ENCODE measurements around the gene SH3BP1. TPM values are rescaled to one million over a fixed set of nuclear protein-coding genes. Genes with fewer than 3 reads are reported as not detected.

The SH3BP1 gene
- polyA plus RNA-seq, 2 of the 4 experiments (the other 2 are of a cell fraction), result 1.8 to 2.7 TPM

DNA sequence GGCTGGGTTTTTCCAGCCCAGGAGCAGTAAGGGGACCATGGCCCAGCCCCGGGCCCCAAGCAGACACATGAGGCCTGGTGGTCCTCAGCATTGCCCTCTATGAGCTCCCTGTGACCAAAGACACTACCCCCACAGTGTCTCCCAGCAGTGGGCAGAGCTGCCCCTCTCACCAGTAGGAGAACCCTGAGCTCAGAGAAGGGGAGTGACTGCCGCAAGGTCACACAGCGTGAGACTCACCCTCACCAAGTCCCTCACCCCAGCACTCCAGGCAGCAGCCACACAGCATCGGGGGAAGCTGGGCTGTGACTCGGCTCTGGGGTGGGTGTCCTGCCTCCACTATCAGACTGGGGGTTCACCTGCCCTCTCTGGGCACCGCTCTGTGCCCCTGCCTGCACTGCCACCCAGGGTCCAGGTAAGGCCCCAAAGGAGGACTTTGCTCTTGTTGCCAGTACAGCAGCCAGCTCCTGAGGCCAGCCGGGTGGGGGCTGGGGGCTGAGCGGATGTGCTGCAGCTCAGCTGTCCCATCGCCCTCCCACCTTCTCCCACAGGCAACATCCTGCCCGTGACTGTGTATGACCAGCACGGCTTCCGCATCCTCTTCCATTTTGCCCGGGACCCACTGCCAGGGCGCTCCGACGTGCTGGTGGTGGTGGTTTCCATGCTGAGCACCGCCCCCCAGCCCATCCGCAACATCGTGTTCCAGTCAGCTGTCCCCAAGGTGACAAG lies 7.9 kb upstream of the SH3BP1 start:
- Histone ChIP-seq H3K4me2 (no peak overlapping the region), H3K27ac (no peak overlapping the region), H3K4me1 (no peaks in the 10 kb centered on the region), H3K9me3 (no peaks in the 10 kb centered on the region), H3K4me3 (no peak overlapping the region)
- CTCF ChIA-PET, result interaction anchor here (0.6 to 11.4 kb wide), 10 partner anchors 10 to 161 kb away, joined by 3 to 129 read pairs (median 4); partner anchors contain the start of genes GGA1, SH3BP1 and TRIOBP
- DNase-seq (ENCODE audit: low read depth in 1 of 2, low spot score in 1 of 2) (no peak), ATAC-seq (no peak), FAIRE-seq (no peak)
- WGBS (ENCODE audit: missing lambda C conversion rate), result 97% methylated on average over 11 of the region's 19 CpGs
- POLR2A ChIA-PET, result no interaction called here
- TF ChIP-seq, protein P1, sequence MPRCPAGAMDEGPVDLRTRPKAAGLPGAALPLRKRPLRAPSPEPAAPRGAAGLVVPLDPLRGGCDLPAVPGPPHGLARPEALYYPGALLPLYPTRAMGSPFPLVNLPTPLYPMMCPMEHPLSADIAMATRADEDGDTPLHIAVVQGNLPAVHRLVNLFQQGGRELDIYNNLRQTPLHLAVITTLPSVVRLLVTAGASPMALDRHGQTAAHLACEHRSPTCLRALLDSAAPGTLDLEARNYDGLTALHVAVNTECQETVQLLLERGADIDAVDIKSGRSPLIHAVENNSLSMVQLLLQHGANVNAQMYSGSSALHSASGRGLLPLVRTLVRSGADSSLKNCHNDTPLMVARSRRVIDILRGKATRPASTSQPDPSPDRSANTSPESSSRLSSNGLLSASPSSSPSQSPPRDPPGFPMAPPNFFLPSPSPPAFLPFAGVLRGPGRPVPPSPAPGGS (IDR thresholded peaks at IDR 0.05), result no peak
- TF ChIP-seq NR3C1 (IDR thresholded peaks at IDR 0.05) (no peak), JUN (IDR thresholded peaks at IDR 0.05) (no peak), JUNB (IDR thresholded peaks at IDR 0.05) (no peak), ZFP36 (IDR thresholded peaks at IDR 0.05; ENCODE audit: borderline replicate concordance, partially characterized antibody) (no peak), TP53 (CRISPR knock-in tag; IDR thresholded peaks at IDR 0.05) (no peak), HDAC2 (IDR thresholded peaks at IDR 0.05) (no peak)
- TF ChIP-seq, protein P2, sequence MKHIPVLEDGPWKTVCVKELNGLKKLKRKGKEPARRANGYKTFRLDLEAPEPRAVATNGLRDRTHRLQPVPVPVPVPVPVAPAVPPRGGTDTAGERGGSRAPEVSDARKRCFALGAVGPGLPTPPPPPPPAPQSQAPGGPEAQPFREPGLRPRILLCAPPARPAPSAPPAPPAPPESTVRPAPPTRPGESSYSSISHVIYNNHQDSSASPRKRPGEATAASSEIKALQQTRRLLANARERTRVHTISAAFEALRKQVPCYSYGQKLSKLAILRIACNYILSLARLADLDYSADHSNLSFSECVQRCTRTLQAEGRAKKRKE (CRISPR knock-in tag; IDR thresholded peaks at IDR 0.05; ENCODE audit: low read depth), result no peak

DNA sequence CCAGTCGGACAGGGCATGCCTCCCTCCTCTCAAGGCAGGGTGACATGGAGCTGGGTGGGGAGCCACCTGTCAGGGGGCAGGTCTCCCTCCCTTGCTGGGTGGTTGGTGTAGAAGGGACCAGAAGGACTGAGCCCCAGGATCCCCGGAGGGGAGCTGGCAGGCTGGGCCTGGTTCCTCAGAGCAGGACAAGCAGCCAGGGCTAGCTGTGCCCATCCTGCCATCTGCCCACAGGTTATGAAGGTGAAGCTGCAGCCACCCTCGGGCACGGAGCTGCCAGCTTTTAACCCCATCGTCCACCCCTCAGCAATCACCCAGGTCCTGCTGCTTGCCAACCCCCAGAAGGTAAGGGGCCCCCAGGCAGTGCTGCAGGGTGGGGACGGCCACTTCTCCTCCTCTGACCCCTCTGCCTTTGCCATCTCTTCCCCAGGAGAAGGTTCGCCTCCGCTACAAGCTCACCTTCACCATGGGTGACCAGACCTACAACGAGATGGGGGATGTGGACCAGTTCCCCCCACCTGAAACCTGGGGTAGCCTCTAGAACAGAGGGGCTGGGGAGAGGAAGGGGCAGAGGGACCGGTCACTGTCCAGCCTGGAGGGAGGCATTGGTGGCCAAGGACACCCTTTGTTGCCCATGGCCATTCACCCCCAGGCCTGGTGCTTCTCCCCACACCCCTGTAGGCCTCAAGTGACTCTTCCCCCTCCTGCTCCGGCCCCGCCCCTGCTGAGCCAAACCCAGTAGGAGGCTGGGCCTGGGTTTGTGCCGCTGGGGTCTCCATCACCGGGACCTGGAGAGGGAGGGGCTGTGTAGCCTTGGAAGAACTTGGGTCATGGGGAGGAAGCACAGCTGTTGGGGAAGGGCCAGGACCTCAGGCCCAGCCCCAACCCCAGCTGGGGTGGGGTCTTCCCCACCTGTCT lies 7.0 kb upstream of the SH3BP1 start:
- no peak for TF ChIP-seq ZFP36 (IDR thresholded peaks at IDR 0.05; ENCODE audit: borderline replicate concordance, partially characterized antibody)
- TF ChIP-seq NFE2L2 (conservative IDR thresholded peaks at IDR 0.05; ENCODE audit: low read length), result no peak
- no peak for TF ChIP-seq EHMT2 (IDR thresholded peaks at IDR 0.05; ENCODE audit: low read depth)
- no peak for TF ChIP-seq JUNB (IDR thresholded peaks at IDR 0.05)
- TF ChIP-seq, protein P3, sequence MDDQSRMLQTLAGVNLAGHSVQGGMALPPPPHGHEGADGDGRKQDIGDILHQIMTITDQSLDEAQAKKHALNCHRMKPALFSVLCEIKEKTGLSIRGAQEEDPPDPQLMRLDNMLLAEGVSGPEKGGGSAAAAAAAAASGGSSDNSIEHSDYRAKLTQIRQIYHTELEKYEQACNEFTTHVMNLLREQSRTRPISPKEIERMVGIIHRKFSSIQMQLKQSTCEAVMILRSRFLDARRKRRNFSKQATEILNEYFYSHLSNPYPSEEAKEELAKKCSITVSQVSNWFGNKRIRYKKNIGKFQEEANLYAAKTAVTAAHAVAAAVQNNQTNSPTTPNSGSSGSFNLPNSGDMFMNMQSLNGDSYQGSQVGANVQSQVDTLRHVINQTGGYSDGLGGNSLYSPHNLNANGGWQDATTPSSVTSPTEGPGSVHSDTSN (IDR thresholded peaks at IDR 0.05), result no peak
- TF ChIP-seq EHF (CRISPR knock-in tag; IDR thresholded peaks at IDR 0.05), result no peak
- no peak for TF ChIP-seq MAZ (IDR thresholded peaks at IDR 0.05; ENCODE audit: borderline replicate concordance, low read depth, low read length)
- TF ChIP-seq POLR2A (IDR thresholded peaks at IDR 0.05; ENCODE audit: low read length), result no peak
- no peak for TF ChIP-seq FOXS1 (CRISPR knock-in tag; IDR thresholded peaks at IDR 0.05)
- no peak for TF ChIP-seq POLR2AphosphoS2 (conservative IDR thresholded peaks at IDR 0.05; ENCODE audit: low read length)
- no peak for TF ChIP-seq CBX8 (IDR thresholded peaks at IDR 0.05)
- no peak for TF ChIP-seq NR3C1 (IDR thresholded peaks at IDR 0.05)
- TF ChIP-seq RFX5 (IDR thresholded peaks at IDR 0.05), result no peak
- no peak for TF ChIP-seq HOXA7 (CRISPR knock-in tag; IDR thresholded peaks at IDR 0.05)
- no peak for TF ChIP-seq KDM5A (IDR thresholded peaks at IDR 0.05)
- no peak for TF ChIP-seq ZC3H11A (IDR thresholded peaks at IDR 0.05)
- TF ChIP-seq RAD21 (conservative IDR thresholded peaks at IDR 0.05 in 1 of 2, IDR thresholded peaks at IDR 0.05 in 1 of 2), result no peak
- FAIRE-seq (no peak), DNase-seq (ENCODE audit: low read depth in 1 of 2, low spot score in 1 of 2) (no peak), ATAC-seq (no peak)
- POLR2A ChIA-PET, result interaction anchor here (0.5 kb wide), 1 partner anchor 11 kb away, joined by 3 read pairs; no protein-coding TSS in a partner anchor
- 92% methylated on average over 6 of the region's 14 CpGs for WGBS (ENCODE audit: missing lambda C conversion rate)
- CTCF ChIA-PET, result interaction anchor here (0.6 to 11.4 kb wide), 7 partner anchors 10 to 159 kb away, joined by 3 to 129 read pairs (median 3); partner anchors contain the start of genes SH3BP1 and TRIOBP
- Histone ChIP-seq H3K4me2 (no peak overlapping the region), H3K4me1 (no peaks in the 10 kb centered on the region), H3K4me3 (no peak overlapping the region), H3K9me3 (no peaks in the 10 kb centered on the region), H3K27ac (no peak overlapping the region)
